OCI-LY7 (cell line): Measurements from ENCODE around the gene KNL1.

Experiments
- EZH2phosphoT487 ChIP-seq: fragments of 200-600 bp; sonication (generic); IDR thresholded peaks from 2 replicates; pipeline ENCODE4 v1.6.1; 2018; ENCODE audit warnings: low read depth, borderline replicate concordance, mild to moderate bottlenecking, mixed run types, antibody characterized with exemption, low read length, moderate library complexity, mixed read lengths
- TF ChIP-seq, protein P1 (sequence below): fragments of 200-600 bp; sonication (generic); conservative IDR thresholded peaks from 2 replicates; pipeline ENCODE4 v1.5.1; 2014; ENCODE audit warnings: mild to moderate bottlenecking, antibody characterized with exemption, low read length, moderate library complexity, mixed read lengths

DNA sequence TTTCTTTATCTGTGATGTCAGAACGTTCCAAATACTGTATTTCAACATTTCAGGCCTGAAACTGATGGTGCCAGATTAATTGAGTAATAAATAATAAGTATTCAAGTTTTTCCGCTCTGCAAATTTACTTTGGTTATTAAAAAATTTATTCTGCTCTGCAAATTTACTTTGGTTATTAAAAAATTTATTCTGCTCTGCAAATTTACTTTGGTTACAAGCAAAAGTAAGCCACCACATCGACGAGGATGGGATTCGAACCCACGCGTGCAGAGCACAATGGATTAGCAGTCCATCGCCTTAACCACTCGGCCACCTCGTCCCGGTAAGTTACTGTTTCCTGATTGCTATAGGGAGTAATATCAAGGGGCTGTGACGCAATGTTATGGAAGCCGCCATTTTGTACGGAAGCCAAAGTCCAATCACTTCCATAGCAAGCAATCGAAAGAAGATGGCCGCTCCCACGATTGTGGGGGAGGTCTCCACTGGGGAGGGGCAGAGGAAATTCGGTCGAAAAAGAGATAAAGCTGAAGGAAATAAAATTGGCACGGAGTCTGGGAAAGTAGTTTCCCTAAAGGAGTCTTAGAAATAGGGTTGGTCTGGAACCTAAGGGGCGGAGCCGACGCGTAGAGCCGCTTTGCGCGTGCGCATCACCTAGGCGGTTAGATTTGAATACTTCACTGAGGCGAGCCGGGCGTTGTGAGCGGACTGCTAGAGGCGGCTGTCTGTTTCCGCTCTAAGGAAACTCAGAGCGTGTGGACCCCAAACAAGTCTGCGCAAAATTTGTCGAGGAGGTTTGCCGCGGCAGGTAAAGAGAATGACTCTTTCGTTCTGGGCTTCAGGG, at the start of gene KNL1:
- TF ChIP-seq, protein P1, sequence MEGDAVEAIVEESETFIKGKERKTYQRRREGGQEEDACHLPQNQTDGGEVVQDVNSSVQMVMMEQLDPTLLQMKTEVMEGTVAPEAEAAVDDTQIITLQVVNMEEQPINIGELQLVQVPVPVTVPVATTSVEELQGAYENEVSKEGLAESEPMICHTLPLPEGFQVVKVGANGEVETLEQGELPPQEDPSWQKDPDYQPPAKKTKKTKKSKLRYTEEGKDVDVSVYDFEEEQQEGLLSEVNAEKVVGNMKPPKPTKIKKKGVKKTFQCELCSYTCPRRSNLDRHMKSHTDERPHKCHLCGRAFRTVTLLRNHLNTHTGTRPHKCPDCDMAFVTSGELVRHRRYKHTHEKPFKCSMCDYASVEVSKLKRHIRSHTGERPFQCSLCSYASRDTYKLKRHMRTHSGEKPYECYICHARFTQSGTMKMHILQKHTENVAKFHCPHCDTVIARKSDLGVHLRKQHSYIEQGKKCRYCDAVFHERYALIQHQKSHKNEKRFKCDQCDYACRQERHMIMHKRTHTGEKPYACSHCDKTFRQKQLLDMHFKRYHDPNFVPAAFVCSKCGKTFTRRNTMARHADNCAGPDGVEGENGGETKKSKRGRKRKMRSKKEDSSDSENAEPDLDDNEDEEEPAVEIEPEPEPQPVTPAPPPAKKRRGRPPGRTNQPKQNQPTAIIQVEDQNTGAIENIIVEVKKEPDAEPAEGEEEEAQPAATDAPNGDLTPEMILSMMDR = no peak
- TF ChIP-seq EZH2phosphoT487 = no peak
